Heart left ventricle (tissue), 13 donors: Measurements from ENCODE around the gene SPTLC3.

Experiments used
- POLR2A ChIP-seq, 2 donors: fragments of 450-650 bp; IDR thresholded peaks; one replicate each; pipeline ENCODE4 v1.6.1; 2017; ENCODE audit warnings: antibody characterized with exemption in 2 of 2, mild to moderate bottlenecking in 2 of 2, moderate library complexity in 2 of 2
- TF ChIP-seq, protein P1 (sequence below), 12 donors: fragments of 200-600 bp; sonication (generic) in 4 of 12; IDR thresholded peaks; one replicate each; pipeline versions ENCODE4 v1.5.0 to v1.8.0; 2018 to 2022; ENCODE audit warnings: antibody characterized with exemption in 12 of 12, mild to moderate bottlenecking in 5 of 12
- donor health status: ischemic (EF 13 %, LVEDD 7.1; RV severe dilation, severe dysfunction).
- donor health status: DM: no; HTN: yes; CAD: no.
- donor health status: DM: no; HTN: no; CAD: no.
- donor health status: ischemic (EF 25% LVEDD 6.9; RV normal size, moderate dysfunction).
- donor health status: ischemic (EF 25% LVEDD 5.7; RV mildly dilated, moderate dysfunction).
- donor health status: ischemic (EF 35%, LVEDD 5.7; RV mildly dilated, moderate dysfunction).
- donor health status: nonischemic (EF 11% LVEDD 7.7; RV severe dilation, severe dysfunction).
- donor health status: DM: yes; HTN: yes; CAD: no.
- donor health status: PGD.
- donor health status: ischemic (EF 29% LVEDD 5.4; RV normal size, mild dysfunction).
- donor health status: nonischemic (EF 23%, LVEDD 6.1; RV moderate dilation, normal function).

DNA sequence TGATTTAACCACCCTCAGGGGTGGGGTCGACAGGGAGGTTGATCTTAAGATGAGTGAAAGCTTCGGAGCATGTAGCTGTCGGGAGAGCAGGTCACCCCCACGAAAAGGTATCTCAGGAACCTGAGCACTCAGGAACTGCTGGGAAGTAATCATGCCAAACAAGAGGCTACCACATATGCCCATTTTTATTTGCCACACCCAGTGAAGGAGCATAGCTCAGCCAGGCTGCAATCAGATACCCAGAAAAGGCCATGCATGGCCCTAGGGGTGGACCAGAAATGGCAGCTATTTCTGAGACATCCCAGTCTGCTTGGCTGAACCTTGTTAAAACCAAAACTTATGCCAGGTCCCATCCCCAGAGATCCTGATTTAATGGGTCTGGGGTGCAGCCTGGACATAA, 139.6 kb downstream of the SPTLC3 start:
- TF ChIP-seq, protein P1, sequence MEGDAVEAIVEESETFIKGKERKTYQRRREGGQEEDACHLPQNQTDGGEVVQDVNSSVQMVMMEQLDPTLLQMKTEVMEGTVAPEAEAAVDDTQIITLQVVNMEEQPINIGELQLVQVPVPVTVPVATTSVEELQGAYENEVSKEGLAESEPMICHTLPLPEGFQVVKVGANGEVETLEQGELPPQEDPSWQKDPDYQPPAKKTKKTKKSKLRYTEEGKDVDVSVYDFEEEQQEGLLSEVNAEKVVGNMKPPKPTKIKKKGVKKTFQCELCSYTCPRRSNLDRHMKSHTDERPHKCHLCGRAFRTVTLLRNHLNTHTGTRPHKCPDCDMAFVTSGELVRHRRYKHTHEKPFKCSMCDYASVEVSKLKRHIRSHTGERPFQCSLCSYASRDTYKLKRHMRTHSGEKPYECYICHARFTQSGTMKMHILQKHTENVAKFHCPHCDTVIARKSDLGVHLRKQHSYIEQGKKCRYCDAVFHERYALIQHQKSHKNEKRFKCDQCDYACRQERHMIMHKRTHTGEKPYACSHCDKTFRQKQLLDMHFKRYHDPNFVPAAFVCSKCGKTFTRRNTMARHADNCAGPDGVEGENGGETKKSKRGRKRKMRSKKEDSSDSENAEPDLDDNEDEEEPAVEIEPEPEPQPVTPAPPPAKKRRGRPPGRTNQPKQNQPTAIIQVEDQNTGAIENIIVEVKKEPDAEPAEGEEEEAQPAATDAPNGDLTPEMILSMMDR (IDR thresholded peaks at IDR 0.05): no peak
- TF ChIP-seq POLR2A (IDR thresholded peaks at IDR 0.05): no peak
